ENCODE results near the gene ACOT4. TPM values are rescaled to one million over a fixed set of nuclear protein-coding genes. Genes with fewer than 3 reads are reported as not detected.
"Not testable (repeated sequence)": the region's sequence is repeated elsewhere in the genome, so short reads cannot be mapped to it uniquely, and the experiment has no call there.

Gene ACOT4
- polyA plus RNA-seq, 1 donor from 2014 or later, result 1.1 TPM

- H3F3A ChIP-seq (ENCODE audit: insufficient read depth, low read length, poor library complexity, severe bottlenecking); H3K4me2 ChIP-seq (ENCODE audit: low read length); H2AFZ ChIP-seq (ENCODE audit: low read depth, low read length); H3K27me3 ChIP-seq (ENCODE audit: insufficient read depth, low read depth, low read length); H3K9me2 ChIP-seq (ENCODE audit: insufficient read depth, low read length); H3K9ac ChIP-seq (ENCODE audit: low read length); H3K36me3 ChIP-seq (ENCODE audit: insufficient read depth, low read length); H4K20me1 ChIP-seq (ENCODE audit: insufficient read depth); H3K27ac ChIP-seq (ENCODE audit: low read length); H3K4me3 ChIP-seq (ENCODE audit: low read length); H3K79me2 ChIP-seq (replicated peaks; ENCODE audit: insufficient read depth, low read length); H3K9me3 ChIP-seq (ENCODE audit: low read length): not testable (repeated sequence)
Observed at GRCh38 chr14:73566431-73566830, 25.2 kb upstream of the ACOT4 start.

DNA sequence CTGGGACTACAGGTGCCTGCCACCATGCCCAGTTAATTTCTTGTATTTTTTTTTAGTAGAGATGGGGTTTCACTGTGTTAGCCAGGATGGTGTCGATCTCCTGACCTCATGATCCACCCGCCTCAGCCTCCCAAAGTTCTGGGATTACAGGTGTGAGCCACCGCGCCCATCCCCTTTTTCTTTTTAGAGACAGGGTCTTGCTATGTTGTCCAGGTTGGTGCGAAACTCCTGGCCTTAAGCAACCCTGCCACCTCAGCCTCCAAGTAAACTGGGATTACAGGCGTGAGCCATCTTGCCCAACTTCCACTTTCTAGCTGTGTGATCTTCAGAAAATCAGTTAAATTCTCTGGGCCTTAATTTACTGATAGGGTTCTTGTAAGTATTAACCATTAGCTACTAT is 24.7 kb upstream of the ACOT4 start:
- H3K9me3 ChIP-seq (ENCODE audit: low read length); H2AFZ ChIP-seq (ENCODE audit: low read depth, low read length); H3K27me3 ChIP-seq (ENCODE audit: insufficient read depth, low read depth, low read length); H4K20me1 ChIP-seq (ENCODE audit: insufficient read depth); H3F3A ChIP-seq (ENCODE audit: insufficient read depth, low read length, poor library complexity, severe bottlenecking); H3K27ac ChIP-seq (ENCODE audit: low read length); H3K9me2 ChIP-seq (ENCODE audit: insufficient read depth, low read length); H3K4me3 ChIP-seq (ENCODE audit: low read length); H3K9ac ChIP-seq (ENCODE audit: low read length); H3K36me3 ChIP-seq (ENCODE audit: insufficient read depth, low read length); H3K4me2 ChIP-seq (ENCODE audit: low read length); H3K79me2 ChIP-seq (replicated peaks; ENCODE audit: insufficient read depth, low read length): not testable (repeated sequence)

GRCh38 chr14:73567358-73567757 is 24.3 kb upstream of the ACOT4 start:
- no peaks in the 10 kb centered on the region for H3K9me2 ChIP-seq (ENCODE audit: insufficient read depth, low read length)
- H3K27ac ChIP-seq (ENCODE audit: low read length), result no peak overlapping the region
- no peak overlapping the region for H3K4me3 ChIP-seq (ENCODE audit: low read length)
- no peaks in the 10 kb centered on the region for H3K79me2 ChIP-seq (replicated peaks; ENCODE audit: insufficient read depth, low read length)
- H3F3A ChIP-seq (ENCODE audit: insufficient read depth, low read length, poor library complexity, severe bottlenecking), result no peaks in the 10 kb centered on the region
- no peaks in the 10 kb centered on the region for H4K20me1 ChIP-seq (ENCODE audit: insufficient read depth)
- H3K9ac ChIP-seq (ENCODE audit: low read length), result no peak overlapping the region
- no peak overlapping the region for H2AFZ ChIP-seq (ENCODE audit: low read depth, low read length)
- H3K4me2 ChIP-seq (ENCODE audit: low read length), result no peak overlapping the region
- no peaks in the 10 kb centered on the region for H3K27me3 ChIP-seq (ENCODE audit: insufficient read depth, low read depth, low read length)
- no peaks in the 10 kb centered on the region for H3K9me3 ChIP-seq (ENCODE audit: low read length)
- TF ChIP-seq, protein P1, sequence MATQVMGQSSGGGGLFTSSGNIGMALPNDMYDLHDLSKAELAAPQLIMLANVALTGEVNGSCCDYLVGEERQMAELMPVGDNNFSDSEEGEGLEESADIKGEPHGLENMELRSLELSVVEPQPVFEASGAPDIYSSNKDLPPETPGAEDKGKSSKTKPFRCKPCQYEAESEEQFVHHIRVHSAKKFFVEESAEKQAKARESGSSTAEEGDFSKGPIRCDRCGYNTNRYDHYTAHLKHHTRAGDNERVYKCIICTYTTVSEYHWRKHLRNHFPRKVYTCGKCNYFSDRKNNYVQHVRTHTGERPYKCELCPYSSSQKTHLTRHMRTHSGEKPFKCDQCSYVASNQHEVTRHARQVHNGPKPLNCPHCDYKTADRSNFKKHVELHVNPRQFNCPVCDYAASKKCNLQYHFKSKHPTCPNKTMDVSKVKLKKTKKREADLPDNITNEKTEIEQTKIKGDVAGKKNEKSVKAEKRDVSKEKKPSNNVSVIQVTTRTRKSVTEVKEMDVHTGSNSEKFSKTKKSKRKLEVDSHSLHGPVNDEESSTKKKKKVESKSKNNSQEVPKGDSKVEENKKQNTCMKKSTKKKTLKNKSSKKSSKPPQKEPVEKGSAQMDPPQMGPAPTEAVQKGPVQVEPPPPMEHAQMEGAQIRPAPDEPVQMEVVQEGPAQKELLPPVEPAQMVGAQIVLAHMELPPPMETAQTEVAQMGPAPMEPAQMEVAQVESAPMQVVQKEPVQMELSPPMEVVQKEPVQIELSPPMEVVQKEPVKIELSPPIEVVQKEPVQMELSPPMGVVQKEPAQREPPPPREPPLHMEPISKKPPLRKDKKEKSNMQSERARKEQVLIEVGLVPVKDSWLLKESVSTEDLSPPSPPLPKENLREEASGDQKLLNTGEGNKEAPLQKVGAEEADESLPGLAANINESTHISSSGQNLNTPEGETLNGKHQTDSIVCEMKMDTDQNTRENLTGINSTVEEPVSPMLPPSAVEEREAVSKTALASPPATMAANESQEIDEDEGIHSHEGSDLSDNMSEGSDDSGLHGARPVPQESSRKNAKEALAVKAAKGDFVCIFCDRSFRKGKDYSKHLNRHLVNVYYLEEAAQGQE (IDR thresholded peaks at IDR 0.05; ENCODE audit: borderline replicate concordance), result no peak
- no peak for TF ChIP-seq EZH2 (IDR thresholded peaks at IDR 0.05; ENCODE audit: borderline replicate concordance, insufficient read depth, low read length, poor library complexity, severe bottlenecking)
- TF ChIP-seq POLR2AphosphoS5 (IDR thresholded peaks at IDR 0.05), result no peak
- TF ChIP-seq TAF1 (IDR thresholded peaks at IDR 0.05; ENCODE audit: low read depth), result no peak
- TF ChIP-seq RAD21 (conservative IDR thresholded peaks at IDR 0.05), result no peak
- TF ChIP-seq, protein P2, sequence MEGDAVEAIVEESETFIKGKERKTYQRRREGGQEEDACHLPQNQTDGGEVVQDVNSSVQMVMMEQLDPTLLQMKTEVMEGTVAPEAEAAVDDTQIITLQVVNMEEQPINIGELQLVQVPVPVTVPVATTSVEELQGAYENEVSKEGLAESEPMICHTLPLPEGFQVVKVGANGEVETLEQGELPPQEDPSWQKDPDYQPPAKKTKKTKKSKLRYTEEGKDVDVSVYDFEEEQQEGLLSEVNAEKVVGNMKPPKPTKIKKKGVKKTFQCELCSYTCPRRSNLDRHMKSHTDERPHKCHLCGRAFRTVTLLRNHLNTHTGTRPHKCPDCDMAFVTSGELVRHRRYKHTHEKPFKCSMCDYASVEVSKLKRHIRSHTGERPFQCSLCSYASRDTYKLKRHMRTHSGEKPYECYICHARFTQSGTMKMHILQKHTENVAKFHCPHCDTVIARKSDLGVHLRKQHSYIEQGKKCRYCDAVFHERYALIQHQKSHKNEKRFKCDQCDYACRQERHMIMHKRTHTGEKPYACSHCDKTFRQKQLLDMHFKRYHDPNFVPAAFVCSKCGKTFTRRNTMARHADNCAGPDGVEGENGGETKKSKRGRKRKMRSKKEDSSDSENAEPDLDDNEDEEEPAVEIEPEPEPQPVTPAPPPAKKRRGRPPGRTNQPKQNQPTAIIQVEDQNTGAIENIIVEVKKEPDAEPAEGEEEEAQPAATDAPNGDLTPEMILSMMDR (IDR thresholded peaks at IDR 0.05; ENCODE audit: poor library complexity, severe bottlenecking), result no peak
- TF ChIP-seq MXI1 (conservative IDR thresholded peaks at IDR 0.05; ENCODE audit: poor library complexity, severe bottlenecking), result no peak
- no peak for TF ChIP-seq EP300 (conservative IDR thresholded peaks at IDR 0.05; ENCODE audit: poor library complexity, severe bottlenecking)
- TF ChIP-seq SMC3 (conservative IDR thresholded peaks at IDR 0.05; ENCODE audit: poor library complexity), result no peak
- no peaks in the 10 kb centered on the region for H3K36me3 ChIP-seq (ENCODE audit: insufficient read depth, low read length)
